Measurements from ENCODE around the gene DPYD.

The DPYD gene

GRCh38 chr1:97500760-97501159, 420.1 kb downstream of the DPYD start:
- Histone ChIP-seq H3K27me3 (replicated peaks; ENCODE audit: insufficient read depth, low read length) (no peaks in the 10 kb centered on the region), H2AFZ (ENCODE audit: low read length) (no peak overlapping the region), H3K4me3 (ENCODE audit: low read length) (no peak overlapping the region), H3F3A (ENCODE audit: insufficient read depth, low read length) (no peaks in the 10 kb centered on the region), H3K27ac (ENCODE audit: low read length) (no peak overlapping the region), H3K4me1 (ENCODE audit: low read length) (no peaks in the 10 kb centered on the region), H3K36me3 (replicated peaks; ENCODE audit: insufficient read depth, low read length) (no peaks in the 10 kb centered on the region), H3K4me2 (ENCODE audit: low read depth, low read length) (no peak overlapping the region), H3K9me3 (replicated peaks; ENCODE audit: insufficient read depth, low read length) (no peaks in the 10 kb centered on the region), H4K20me1 (ENCODE audit: insufficient read depth, low read length) (no peaks in the 10 kb centered on the region), H3K9me2 (replicated peaks; ENCODE audit: insufficient read depth, low read length) (no peaks in the 10 kb centered on the region), H3K79me2 (ENCODE audit: low read length) (no peaks in the 10 kb centered on the region), H3K9ac (ENCODE audit: low read length) (no peak overlapping the region)
- no peak for DNase-seq
- TF ChIP-seq EZH2phosphoT487 (IDR thresholded peaks at IDR 0.05; ENCODE audit: low read length) (no peak), EZH2 (optimal IDR thresholded peaks at IDR 0.05; ENCODE audit: low read depth, low read length) (no peak), CTCF (IDR thresholded peaks at IDR 0.05; ENCODE audit: low read length) (no peak)

GRCh38 chr1:97499667-97500066, 421.2 kb downstream of the DPYD start:
- Histone ChIP-seq H4K20me1 (ENCODE audit: insufficient read depth, low read length) (no peaks in the 10 kb centered on the region), H3K4me3 (ENCODE audit: low read length) (no peak overlapping the region), H3K79me2 (ENCODE audit: low read length) (no peaks in the 10 kb centered on the region), H3K36me3 (replicated peaks; ENCODE audit: insufficient read depth, low read length) (no peaks in the 10 kb centered on the region), H3K9ac (ENCODE audit: low read length) (no peak overlapping the region), H3K9me2 (replicated peaks; ENCODE audit: insufficient read depth, low read length) (no peaks in the 10 kb centered on the region), H3K4me1 (ENCODE audit: low read length) (no peaks in the 10 kb centered on the region), H3K9me3 (replicated peaks; ENCODE audit: insufficient read depth, low read length) (no peaks in the 10 kb centered on the region), H3K27me3 (replicated peaks; ENCODE audit: insufficient read depth, low read length) (no peaks in the 10 kb centered on the region), H3F3A (ENCODE audit: insufficient read depth, low read length) (no peaks in the 10 kb centered on the region), H3K4me2 (ENCODE audit: low read depth, low read length) (no peak overlapping the region), H3K27ac (ENCODE audit: low read length) (no peak overlapping the region), H2AFZ (ENCODE audit: low read length) (no peak overlapping the region)
- no peak for DNase-seq
- TF ChIP-seq EZH2phosphoT487 (IDR thresholded peaks at IDR 0.05; ENCODE audit: low read length) (no peak), CTCF (IDR thresholded peaks at IDR 0.05; ENCODE audit: low read length) (no peak), EZH2 (optimal IDR thresholded peaks at IDR 0.05; ENCODE audit: low read depth, low read length) (no peak)

GRCh38 chr1:97489834-97490233, 431.0 kb downstream of the DPYD start:
- Histone ChIP-seq H3K27me3 (replicated peaks; ENCODE audit: insufficient read depth, low read length) (no peaks in the 10 kb centered on the region), H3K4me3 (ENCODE audit: low read length) (no peak overlapping the region), H3K79me2 (ENCODE audit: low read length) (no peaks in the 10 kb centered on the region), H3K4me2 (ENCODE audit: low read depth, low read length) (no peak overlapping the region), H2AFZ (ENCODE audit: low read length) (no peak overlapping the region), H3K4me1 (ENCODE audit: low read length) (no peaks in the 10 kb centered on the region), H3K9ac (ENCODE audit: low read length) (no peak overlapping the region), H3F3A (ENCODE audit: insufficient read depth, low read length) (no peaks in the 10 kb centered on the region), H3K9me2 (replicated peaks; ENCODE audit: insufficient read depth, low read length) (no peaks in the 10 kb centered on the region), H3K27ac (ENCODE audit: low read length) (no peak overlapping the region), H3K9me3 (replicated peaks; ENCODE audit: insufficient read depth, low read length) (no peaks in the 10 kb centered on the region), H4K20me1 (ENCODE audit: insufficient read depth, low read length) (no peaks in the 10 kb centered on the region), H3K36me3 (replicated peaks; ENCODE audit: insufficient read depth, low read length) (no peaks in the 10 kb centered on the region)
- TF ChIP-seq CTCF (IDR thresholded peaks at IDR 0.05; ENCODE audit: low read length) (no peak), EZH2 (optimal IDR thresholded peaks at IDR 0.05; ENCODE audit: low read depth, low read length) (no peak)
- no peak for DNase-seq
